OCI-LY3 (cell line): ENCODE measurements around the gene PLD4.

ENCODE experiments used
- CTCF ChIP-seq: fragments of 200-600, 300-600 bp; sonication (generic); IDR thresholded peaks from 2 replicates; pipeline ENCODE4 v1.5.1; 2014; ENCODE audit warnings: antibody characterized with exemption, low read length, low read depth
- EZH2phosphoT487 ChIP-seq: fragments of 200-600 bp; shearing (Covaris generic); IDR thresholded peaks from 2 replicates; pipeline ENCODE4 v1.6.1; 2018; ENCODE audit warnings: antibody characterized with exemption, mixed run types, low read depth

GRCh38 chr14:104956290-104956890, 31.7 kb downstream of the PLD4 start:
- no peak for TF ChIP-seq CTCF
- no peak for TF ChIP-seq EZH2phosphoT487
